GM12872 (cell line): Measurements from ENCODE around the gene TLR5.

Source experiments
- CTCF ChIP-seq: IDR thresholded peaks from 3 replicates; pipeline ENCODE4 v1.5.1; 2011; ENCODE audit warnings: low read depth, mild to moderate bottlenecking, low read length, moderate library complexity; ENCODE audit not compliant: insufficient read depth

TLR5 gene

GRCh38 chr1:223076362-223076761, 66.7 kb downstream of the TLR5 start:
- TF ChIP-seq CTCF = no peak

GRCh38 chr1:223075834-223076233, 67.2 kb downstream of the TLR5 start:
- no peak for TF ChIP-seq CTCF

- no peak for TF ChIP-seq CTCF
Observed at GRCh38 chr1:223074445-223075300, 68.4 kb downstream of the TLR5 start.

GRCh38 chr1:223068900-223069665, 74.0 kb downstream of the TLR5 start:
- no peak for TF ChIP-seq CTCF

- no peak for TF ChIP-seq CTCF
Observed at GRCh38 chr1:223067914-223068313, 75.1 kb downstream of the TLR5 start.

- TF ChIP-seq CTCF = no peak
Observed at GRCh38 chr1:223066415-223066814, 76.6 kb downstream of the TLR5 start.

GRCh38 chr1:223062177-223062576, 80.9 kb downstream of the TLR5 start:
- TF ChIP-seq CTCF = no peak
